Glutamatergic neuron (in vitro differentiated cells): Measurements from ENCODE around the gene KIF1C. TPM values are rescaled to one million over a fixed set of nuclear protein-coding genes. Genes with fewer than 3 reads are reported as not detected.

Source experiments
- DNase-seq: peaks from one replicate; pipeline ENCODE4 v3.0.0; 2022
- H3K27ac Mint-ChIP-seq: one replicate; pipeline ENCODE4 v1.8.0; 2020; ENCODE audit warnings: mild to moderate bottlenecking, mixed read lengths, inconsistent platforms; ENCODE audit not compliant: unreplicated experiment
- H3K27me3 Mint-ChIP-seq: one replicate; pipeline ENCODE4 v1.8.0; 2020; ENCODE audit warnings: mild to moderate bottlenecking, moderate library complexity, mixed read lengths, inconsistent platforms; ENCODE audit not compliant: unreplicated experiment
- H3K36me3 Mint-ChIP-seq: one replicate; pipeline ENCODE4 v1.8.0; 2020; ENCODE audit warnings: mild to moderate bottlenecking, mixed read lengths, inconsistent platforms; ENCODE audit not compliant: unreplicated experiment
- H3K4me1 Mint-ChIP-seq: one replicate; pipeline ENCODE4 v1.8.0; 2020; ENCODE audit warnings: mild to moderate bottlenecking, low read depth, mixed read lengths, inconsistent platforms; ENCODE audit not compliant: unreplicated experiment
- H3K4me3 Mint-ChIP-seq: one replicate; pipeline ENCODE4 v1.8.0; 2020; ENCODE audit warnings: mild to moderate bottlenecking, mixed read lengths, inconsistent platforms; ENCODE audit not compliant: unreplicated experiment
- H3K9me3 Mint-ChIP-seq: one replicate; pipeline ENCODE4 v1.8.0; 2020; ENCODE audit warnings: mild to moderate bottlenecking, moderate library complexity, mixed read lengths, inconsistent platforms; ENCODE audit not compliant: unreplicated experiment
- CTCF ChIP-seq: fragments of 200-600 bp; sonication (generic); IDR thresholded peaks from one replicate; pipeline ENCODE4 v1.5.0; 2021; ENCODE audit not compliant: partially characterized antibody, unreplicated experiment
- total RNA-seq: library from RNA; stranded (reverse); fragmentation: NEBNext Ultra II Directional; extraction: Animal tissue kit (Norgen Biotek cat#: 25700); gene quantifications from one replicate; pipeline ENCODE4 v1.2.1, GENCODE V29; 2021; ENCODE audit not compliant: unreplicated experiment

The KIF1C gene
- total RNA-seq, 1 donor from 2014 or later, result 5.6 TPM

GRCh38 chr17:5002121-5002788, 4.5 kb downstream of the KIF1C start:
- H3K36me3 Mint-ChIP-seq, result peaks cover 11% of the 10 kb centered on the region
- H3K27me3 Mint-ChIP-seq, result peaks cover 11% of the 10 kb centered on the region
- H3K4me3 Mint-ChIP-seq, result no peak overlapping the region
- H3K27ac Mint-ChIP-seq, result no peak overlapping the region
- TF ChIP-seq CTCF, result no peak
- H3K4me1 Mint-ChIP-seq, result peaks cover 4% of the 10 kb centered on the region
- peaks cover 5% of the 10 kb centered on the region for H3K9me3 Mint-ChIP-seq
- DNase-seq, result no peak

GRCh38 chr17:5003214-5003867, 5.6 kb downstream of the KIF1C start:
- peaks cover 11% of the 10 kb centered on the region for H3K36me3 Mint-ChIP-seq
- peaks cover 11% of the 10 kb centered on the region for H3K27me3 Mint-ChIP-seq

GRCh38 chr17:5011928-5012327, 14.2 kb downstream of the KIF1C start:
- H3K36me3 Mint-ChIP-seq, result no peaks in the 10 kb centered on the region
- H3K4me3 Mint-ChIP-seq, result no peak overlapping the region
- H3K27ac Mint-ChIP-seq, result no peak overlapping the region
- peaks cover 2% of the 10 kb centered on the region for H3K27me3 Mint-ChIP-seq
- no peaks in the 10 kb centered on the region for H3K4me1 Mint-ChIP-seq
- TF ChIP-seq CTCF, result no peak
- DNase-seq, result no peak
- no peaks in the 10 kb centered on the region for H3K9me3 Mint-ChIP-seq

More at GRCh38 chr17:5003214-5003867, 5.6 kb downstream of the KIF1C start:
- Mint-ChIP-seq H3K27ac (no peak overlapping the region), H3K4me3 (no peak overlapping the region), H3K4me1 (peaks cover 4% of the 10 kb centered on the region), H3K9me3 (peaks cover 5% of the 10 kb centered on the region)
- TF ChIP-seq CTCF, result no peak
- no peak for DNase-seq

- TF ChIP-seq CTCF, result no peak
- Mint-ChIP-seq H3K9me3 (peaks cover 2% of the 10 kb centered on the region), H3K36me3 (no peaks in the 10 kb centered on the region), H3K27ac (no peak overlapping the region), H3K27me3 (peaks cover 4% of the 10 kb centered on the region), H3K4me3 (no peak overlapping the region), H3K4me1 (no peaks in the 10 kb centered on the region)
- DNase-seq, result no peak
Measured at GRCh38 chr17:5014357-5014756, 16.6 kb downstream of the KIF1C start.

GRCh38 chr17:5019475-5019956, 21.8 kb downstream of the KIF1C start:
- DNase-seq, result no peak
- H3K27ac Mint-ChIP-seq, result no peak overlapping the region

More at GRCh38 chr17:5019475-5019956, 21.8 kb downstream of the KIF1C start:
- peaks cover 3% of the 10 kb centered on the region for H3K27me3 Mint-ChIP-seq
- peaks cover 2% of the 10 kb centered on the region for H3K9me3 Mint-ChIP-seq
- no peaks in the 10 kb centered on the region for H3K4me1 Mint-ChIP-seq
- H3K4me3 Mint-ChIP-seq, result no peak overlapping the region
- peaks cover 3% of the 10 kb centered on the region for H3K36me3 Mint-ChIP-seq
- TF ChIP-seq CTCF, result no peak
